Prostate gland (tissue), 2 donors: ENCODE measurements around the gene PRDM16. TPM values are rescaled to one million over a fixed set of nuclear protein-coding genes. Genes with fewer than 3 reads are reported as not detected.

ENCODE experiments used
- DNase-seq: peaks from one replicate; pipeline ENCODE4 v3.0.0-alpha.2; 2019; ENCODE audit warnings: low spot score
- H3K27ac ChIP-seq, 2 donors: fragments of 200-600 bp; sonication (generic); 2 replicates each; pipeline ENCODE4 v1.5.1; 2017 to 2019
- H3K27me3 ChIP-seq: fragments of 200-600 bp; sonication (generic); replicated peaks from 2 replicates; pipeline ENCODE4 v1.5.1; 2019; ENCODE audit not compliant: insufficient read depth
- H3K36me3 ChIP-seq, 2 donors: fragments of 200-600 bp; sonication (generic); 1 replicate in 1 of 2; 2 replicates in 1 of 2; pipeline versions ENCODE4 v1.5.1 to v1.8.1; 2017 to 2019
- H3K4me1 ChIP-seq: fragments of 200-600 bp; sonication (generic); replicated peaks from 2 replicates; pipeline ENCODE4 v1.5.1; 2019
- H3K4me3 ChIP-seq, 2 donors: fragments of 200-600 bp; sonication (generic); 2 replicates each; pipeline ENCODE4 v1.5.1; 2017 to 2019
- H3K9me3 ChIP-seq: fragments of 200-600 bp; sonication (generic); 2 replicates; pipeline ENCODE4 v1.5.1; 2017
- POLR2A ChIP-seq: fragments of 450-650 bp; IDR thresholded peaks from one replicate; pipeline ENCODE4 v1.6.1; 2016; ENCODE audit warnings: antibody characterized with exemption, mild to moderate bottlenecking
- POLR2AphosphoS5 ChIP-seq: sonication (generic); formaldehyde crosslinking; IDR thresholded peaks from one replicate; pipeline ENCODE4 v1.6.1; 2017; ENCODE audit warnings: antibody characterized with exemption
- WGBS: methylation state at CpG from one replicate; pipeline ENCODE4 v1.1.5; 2018; 5-methylcytosine and 5-hydroxymethylcytosine counted together
- intact Hi-C: fragments of 100-400 bp; cut with DNase I; formaldehyde crosslinking; loops from one replicate; pipeline ENCODE4 v1.14.2; 2022
- total RNA-seq, 2 donors: library from RNA; depleted of rRNA; stranded (reverse); fragments of >200 nt; gene quantifications; one replicate each; pipeline ENCODE4 v1.1.0, GENCODE V29; 2016
- TF ChIP-seq, protein P1 (sequence below), 4 experiments: fragments of 200-600 bp in 2 of 4; fragments of 450-650 bp in 2 of 4; sonication (generic) in 2 of 4; IDR thresholded peaks; 1 replicate in 3 of 4; 2 replicates in 1 of 4; pipeline ENCODE4 v1.5.1; 2016 to 2019; ENCODE audit warnings: antibody characterized with exemption in 4 of 4, mild to moderate bottlenecking in 2 of 4, moderate library complexity in 2 of 4

PRDM16 gene
- total RNA-seq, 2 donors from 2014 or later: 0.23 to 6.5 TPM

DNA sequence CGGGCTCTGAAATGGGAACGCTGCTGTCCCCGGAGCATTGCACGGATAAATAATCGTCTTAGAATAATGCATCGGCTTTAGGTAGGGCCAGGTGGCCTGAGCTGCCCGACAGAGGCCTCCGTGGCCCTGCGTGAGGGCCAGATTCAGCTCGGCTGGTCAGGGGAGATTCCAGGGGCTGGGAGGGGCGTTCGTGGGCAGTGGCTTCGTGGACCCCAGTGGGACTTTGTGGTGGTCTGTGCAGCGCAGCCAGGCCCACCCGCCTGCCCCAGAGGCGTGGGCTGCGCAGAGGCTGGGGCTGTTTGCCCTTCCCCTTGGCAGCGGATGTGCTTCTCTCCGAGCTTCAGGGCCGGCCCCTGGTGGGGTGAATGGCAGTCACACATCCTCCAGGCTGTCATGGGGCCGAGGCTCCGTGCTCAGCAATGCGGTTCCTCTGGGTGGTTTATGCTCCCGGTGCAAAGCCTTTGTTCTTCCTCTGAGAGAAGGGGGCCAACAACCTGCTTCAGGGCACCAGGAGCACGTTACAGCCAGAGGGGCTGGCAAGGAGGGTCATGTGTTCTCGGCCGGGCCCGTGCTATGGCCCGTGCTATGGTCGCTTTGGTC is 104.5 kb downstream of the PRDM16 start:
- intact Hi-C loops: no loop called here

DNA sequence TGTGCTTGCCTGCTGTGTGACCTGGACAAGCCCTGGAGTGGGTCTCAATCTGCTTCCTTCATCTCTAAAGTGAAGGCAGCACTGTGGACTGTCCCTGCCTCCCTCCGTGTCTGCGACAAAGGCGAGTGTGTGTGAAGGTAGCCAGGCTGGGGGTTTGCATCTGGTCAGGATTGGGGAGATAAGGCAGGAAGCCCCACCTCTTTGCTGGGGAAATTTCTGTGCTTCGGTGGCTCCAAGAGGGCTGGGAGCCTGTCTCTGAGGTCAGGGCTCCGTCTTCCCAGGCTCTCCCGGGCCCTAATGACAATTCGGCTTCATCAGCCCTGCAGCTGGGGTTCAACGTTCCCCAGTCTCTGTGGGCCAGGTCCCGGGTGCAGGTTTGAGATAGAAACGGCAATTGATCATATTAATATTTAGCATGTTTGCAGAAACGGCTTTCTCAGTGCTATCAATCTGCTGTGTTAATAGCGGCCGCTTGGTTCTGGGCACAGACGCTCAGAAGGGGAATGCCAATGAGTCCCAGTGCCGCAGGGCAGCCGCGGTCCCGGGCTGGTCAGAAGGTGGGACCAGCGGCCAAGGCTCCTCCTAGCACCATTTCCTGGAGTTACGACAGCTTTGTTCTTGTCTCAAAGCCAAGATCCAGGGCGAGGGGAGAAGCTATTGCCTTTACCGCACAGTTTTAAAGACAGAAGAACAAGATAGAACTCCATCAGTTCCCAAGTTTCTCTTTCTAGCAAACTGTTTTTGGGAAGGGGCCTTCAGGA is 105.7 kb downstream of the PRDM16 start:
- no peak overlapping the region for H3K4me3 ChIP-seq
- no peaks in the 10 kb centered on the region for H3K36me3 ChIP-seq
- H3K27ac ChIP-seq: peak overlapping the region; percentile 28 to 53
- peak; percentile 91 for DNase-seq
- 19% methylated on average over 22 of the region's 22 CpGs for WGBS
- H3K4me1 ChIP-seq: peaks cover 10% of the 10 kb centered on the region
- intact Hi-C loops: no loop called here
- no peaks in the 10 kb centered on the region for H3K9me3 ChIP-seq
- TF ChIP-seq POLR2A (no peak), POLR2AphosphoS5 (peak; percentile 91)
- TF ChIP-seq, protein P1, sequence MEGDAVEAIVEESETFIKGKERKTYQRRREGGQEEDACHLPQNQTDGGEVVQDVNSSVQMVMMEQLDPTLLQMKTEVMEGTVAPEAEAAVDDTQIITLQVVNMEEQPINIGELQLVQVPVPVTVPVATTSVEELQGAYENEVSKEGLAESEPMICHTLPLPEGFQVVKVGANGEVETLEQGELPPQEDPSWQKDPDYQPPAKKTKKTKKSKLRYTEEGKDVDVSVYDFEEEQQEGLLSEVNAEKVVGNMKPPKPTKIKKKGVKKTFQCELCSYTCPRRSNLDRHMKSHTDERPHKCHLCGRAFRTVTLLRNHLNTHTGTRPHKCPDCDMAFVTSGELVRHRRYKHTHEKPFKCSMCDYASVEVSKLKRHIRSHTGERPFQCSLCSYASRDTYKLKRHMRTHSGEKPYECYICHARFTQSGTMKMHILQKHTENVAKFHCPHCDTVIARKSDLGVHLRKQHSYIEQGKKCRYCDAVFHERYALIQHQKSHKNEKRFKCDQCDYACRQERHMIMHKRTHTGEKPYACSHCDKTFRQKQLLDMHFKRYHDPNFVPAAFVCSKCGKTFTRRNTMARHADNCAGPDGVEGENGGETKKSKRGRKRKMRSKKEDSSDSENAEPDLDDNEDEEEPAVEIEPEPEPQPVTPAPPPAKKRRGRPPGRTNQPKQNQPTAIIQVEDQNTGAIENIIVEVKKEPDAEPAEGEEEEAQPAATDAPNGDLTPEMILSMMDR (IDR thresholded peaks at IDR 0.05): peak in 1 of 4 experiments; percentile 27
- H3K27me3 ChIP-seq: no peaks in the 10 kb centered on the region

More for the DNA sequence above, 104.5 kb downstream of the PRDM16 start:
- no peaks in the 10 kb centered on the region for H3K27me3 ChIP-seq
- H3K4me1 ChIP-seq: peaks cover 10% of the 10 kb centered on the region
- H3K27ac ChIP-seq: no peak overlapping the region
- TF ChIP-seq, protein P1 (IDR thresholded peaks at IDR 0.05): no peak
- TF ChIP-seq POLR2AphosphoS5 (no peak), POLR2A (no peak)
- DNase-seq: no peak
- no peaks in the 10 kb centered on the region for H3K9me3 ChIP-seq
- 82% methylated on average over 30 of the region's 30 CpGs for WGBS
- no peaks in the 10 kb centered on the region for H3K36me3 ChIP-seq
- no peak overlapping the region for H3K4me3 ChIP-seq

DNA sequence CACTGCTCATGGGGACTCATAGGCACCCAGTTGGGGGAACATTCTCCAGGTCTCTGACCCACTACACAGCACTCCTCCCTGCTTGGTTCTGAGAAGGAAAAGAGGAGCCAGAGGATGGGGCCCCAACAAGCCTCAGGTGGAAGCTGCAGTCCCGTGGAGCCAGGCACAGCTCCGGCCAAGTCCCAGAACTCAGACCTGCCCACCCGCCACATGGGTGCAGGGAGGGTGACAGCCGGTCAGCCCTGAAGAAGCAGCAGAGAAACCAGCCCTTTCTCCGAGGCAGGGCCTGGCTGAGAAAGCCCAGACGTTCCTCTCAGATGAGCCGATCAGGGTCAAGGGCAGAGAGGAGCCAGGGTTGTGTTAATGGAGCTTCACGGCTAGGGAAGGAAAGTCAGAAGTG is 106.5 kb downstream of the PRDM16 start:
- intact Hi-C loops: no loop called here
- Histone ChIP-seq H3K36me3 (no peaks in the 10 kb centered on the region), H3K27me3 (no peaks in the 10 kb centered on the region), H3K4me1 (peaks cover 10% of the 10 kb centered on the region), H3K9me3 (no peaks in the 10 kb centered on the region), H3K4me3 (no peak overlapping the region), H3K27ac (peak overlapping the region in 1 of 2 donors; percentile 53)
- WGBS: 88% methylated on average over 8 of the region's 8 CpGs
- TF ChIP-seq POLR2AphosphoS5 (no peak), POLR2A (no peak)
- TF ChIP-seq, protein P1 (IDR thresholded peaks at IDR 0.05): no peak
- DNase-seq: no peak

DNA sequence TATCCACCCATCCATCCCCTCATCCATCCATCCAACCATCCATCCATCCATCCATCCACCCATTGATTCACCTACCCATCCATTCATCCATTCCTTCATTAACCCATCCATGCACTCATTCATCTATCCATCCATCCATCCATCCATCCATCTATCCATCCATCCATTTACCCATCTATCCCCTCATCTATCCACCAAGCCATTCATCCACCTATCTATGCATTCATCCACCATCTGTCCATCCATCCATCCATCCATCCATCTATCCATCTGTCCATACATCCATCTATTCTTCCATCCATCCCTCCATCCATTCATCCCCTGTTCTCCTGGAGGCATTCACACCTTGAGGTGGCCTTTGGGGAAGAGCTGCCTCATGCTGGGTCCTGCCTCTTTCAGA is 107.0 kb downstream of the PRDM16 start:
- Histone ChIP-seq H3K27me3 (no peaks in the 10 kb centered on the region), H3K4me1 (peaks cover 10% of the 10 kb centered on the region), H3K27ac (no peak overlapping the region), H3K4me3 (no peak overlapping the region), H3K36me3 (no peaks in the 10 kb centered on the region), H3K9me3 (no peaks in the 10 kb centered on the region)
- TF ChIP-seq, protein P1 (IDR thresholded peaks at IDR 0.05): no peak
- TF ChIP-seq POLR2A: no peak
- intact Hi-C loops: no loop called here
- DNase-seq: no peak

DNA sequence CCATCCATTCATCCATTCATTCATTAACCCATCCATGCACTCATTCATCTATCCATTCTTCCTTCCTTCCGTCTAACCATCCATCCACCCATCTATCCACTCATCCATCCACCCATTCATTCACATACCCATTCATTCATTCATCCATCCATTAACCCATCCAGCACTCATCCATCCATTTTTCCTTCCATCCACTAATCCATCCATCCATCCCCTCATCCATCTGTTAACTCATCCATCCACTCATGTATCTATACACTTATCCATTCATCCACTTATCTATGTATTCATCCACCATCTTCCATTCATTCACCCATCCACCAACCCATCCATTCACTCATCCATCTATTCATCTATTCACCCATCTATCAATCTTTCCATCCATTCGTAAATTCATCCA is 107.8 kb downstream of the PRDM16 start:
- peaks cover 6% of the 10 kb centered on the region for H3K4me1 ChIP-seq
- no peaks in the 10 kb centered on the region for H3K9me3 ChIP-seq
- no peaks in the 10 kb centered on the region for H3K27me3 ChIP-seq
- H3K27ac ChIP-seq: no peak overlapping the region
- intact Hi-C loops: no loop called here
- H3K36me3 ChIP-seq: no peaks in the 10 kb centered on the region
- TF ChIP-seq, protein P1 (IDR thresholded peaks at IDR 0.05): no peak
- TF ChIP-seq POLR2AphosphoS5: no peak
- no peak for TF ChIP-seq POLR2A
- no peak overlapping the region for H3K4me3 ChIP-seq
- 92% methylated on average over 2 of the region's 2 CpGs for WGBS
- DNase-seq: no peak
